H7 (cell line): Measurements from ENCODE around the gene UBASH3A. TPM values are rescaled to one million over a fixed set of nuclear protein-coding genes. Genes with fewer than 3 reads are reported as not detected.

Experiments
- DNase-seq: peaks from one replicate; pipeline ENCODE4 v3.0.0; 2012
- H3K27me3 ChIP-seq: 2 replicates; pipeline ENCODE4 v1.6.0; 2011; ENCODE audit warnings: mild to moderate bottlenecking, low read length; ENCODE audit not compliant: control insufficient read depth, insufficient read depth
- H3K36me3 ChIP-seq: replicated peaks from 2 replicates; pipeline ENCODE4 v1.5.1; 2011; ENCODE audit warnings: low read length; ENCODE audit not compliant: control insufficient read depth, insufficient read depth
- H3K4me3 ChIP-seq: 2 replicates; pipeline ENCODE4 v1.5.1; 2011; ENCODE audit warnings: low read depth, mild to moderate bottlenecking, control low read depth, low read length, moderate library complexity; ENCODE audit not compliant: insufficient read depth
- total RNA-seq: library from RNA; depleted of rRNA; stranded (reverse); fragments of >200 nt; shearing (Covaris generic); gene quantifications from 2 replicates; pipeline ENCODE4 v1.2.3, GENCODE V29; 2014; rRNA removed

Gene UBASH3A, protein sequence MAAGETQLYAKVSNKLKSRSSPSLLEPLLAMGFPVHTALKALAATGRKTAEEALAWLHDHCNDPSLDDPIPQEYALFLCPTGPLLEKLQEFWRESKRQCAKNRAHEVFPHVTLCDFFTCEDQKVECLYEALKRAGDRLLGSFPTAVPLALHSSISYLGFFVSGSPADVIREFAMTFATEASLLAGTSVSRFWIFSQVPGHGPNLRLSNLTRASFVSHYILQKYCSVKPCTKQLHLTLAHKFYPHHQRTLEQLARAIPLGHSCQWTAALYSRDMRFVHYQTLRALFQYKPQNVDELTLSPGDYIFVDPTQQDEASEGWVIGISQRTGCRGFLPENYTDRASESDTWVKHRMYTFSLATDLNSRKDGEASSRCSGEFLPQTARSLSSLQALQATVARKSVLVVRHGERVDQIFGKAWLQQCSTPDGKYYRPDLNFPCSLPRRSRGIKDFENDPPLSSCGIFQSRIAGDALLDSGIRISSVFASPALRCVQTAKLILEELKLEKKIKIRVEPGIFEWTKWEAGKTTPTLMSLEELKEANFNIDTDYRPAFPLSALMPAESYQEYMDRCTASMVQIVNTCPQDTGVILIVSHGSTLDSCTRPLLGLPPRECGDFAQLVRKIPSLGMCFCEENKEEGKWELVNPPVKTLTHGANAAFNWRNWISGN
- not detected in 2 replicates for total RNA-seq

DNA sequence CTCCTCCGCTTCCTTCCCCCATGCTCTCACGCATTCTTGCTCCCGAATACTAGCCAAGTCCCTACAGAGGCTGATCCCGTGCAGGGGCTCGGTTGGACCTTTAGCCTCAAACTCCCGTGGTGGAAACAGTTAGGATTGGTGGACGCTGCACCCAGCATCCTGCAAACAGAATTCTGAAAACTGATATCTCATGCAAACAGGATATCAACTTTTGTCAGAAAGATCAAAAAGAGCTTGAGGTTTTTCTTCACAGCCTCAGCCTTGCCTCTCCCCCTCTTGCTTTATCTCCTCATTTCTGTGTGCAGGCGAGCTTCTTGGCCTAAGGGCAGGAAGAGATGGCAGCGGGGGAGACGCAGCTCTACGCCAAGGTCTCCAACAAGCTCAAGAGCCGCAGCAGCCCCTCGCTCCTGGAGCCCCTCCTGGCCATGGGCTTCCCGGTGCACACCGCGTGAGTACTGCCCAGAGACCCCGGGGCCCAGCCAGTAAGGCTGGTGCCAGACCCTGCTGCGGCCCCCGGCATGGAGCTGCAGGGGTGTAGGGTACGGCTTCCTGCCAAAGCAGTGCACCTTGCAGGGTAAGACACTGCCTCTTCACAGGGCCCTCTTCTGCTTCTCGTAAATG is at the start of gene UBASH3A:
TSS of gene UBASH3A (plus strand) at position 292 of the 621 bp plus-strand sequence. CDS start at position 336, 44 bp downstream.
- H3K27me3 ChIP-seq, result no peaks in the 10 kb centered on the region
- no peak within 1 kb of the TSS for H3K4me3 ChIP-seq
- H3K36me3 ChIP-seq, result no peaks in the 10 kb centered on the region
- no peak for DNase-seq

DNA sequence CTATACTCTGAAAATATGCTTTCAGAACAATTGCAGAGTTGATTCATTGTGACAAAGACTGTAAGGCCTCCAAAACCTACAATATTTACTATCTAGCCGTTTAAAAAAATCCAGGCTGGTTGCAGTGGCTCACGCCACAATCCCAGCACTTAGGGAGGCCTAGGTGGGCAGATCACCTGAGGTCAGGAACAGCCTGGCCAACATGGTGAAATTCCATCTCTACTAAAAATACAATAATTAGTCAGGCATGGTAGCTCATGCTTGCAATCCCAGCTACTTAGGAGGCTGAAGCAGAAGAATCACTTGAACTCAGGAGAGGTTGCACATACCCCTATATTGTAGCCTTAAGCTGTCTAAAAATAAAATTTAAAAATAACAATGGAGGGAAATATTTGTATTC is 47.7 kb upstream of the UBASH3A start:
- no peak overlapping the region for H3K4me3 ChIP-seq
- no peaks in the 10 kb centered on the region for H3K36me3 ChIP-seq
- H3K27me3 ChIP-seq, result no peaks in the 10 kb centered on the region
- no peak for DNase-seq

DNA sequence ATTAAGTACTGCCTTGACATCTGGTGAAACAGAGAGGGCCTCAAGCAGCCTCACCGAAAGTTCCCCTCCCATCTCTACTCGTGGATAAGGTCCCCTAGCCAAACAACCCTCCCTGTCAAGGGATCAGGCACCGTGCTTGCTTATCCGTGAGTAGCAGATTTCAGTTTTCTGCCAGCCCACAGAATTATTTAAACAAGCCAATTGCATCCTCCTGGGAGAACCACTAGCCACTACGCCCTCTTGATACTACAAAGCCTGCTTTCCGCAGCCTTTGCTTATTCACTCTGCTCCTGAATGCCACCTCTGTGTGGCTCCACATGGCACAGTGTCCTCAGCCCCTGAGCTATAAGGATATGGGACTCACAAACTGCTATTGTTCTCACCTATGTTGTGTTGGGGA is 47.1 kb upstream of the UBASH3A start:
- no peak overlapping the region for H3K4me3 ChIP-seq
- no peak for DNase-seq

DNA sequence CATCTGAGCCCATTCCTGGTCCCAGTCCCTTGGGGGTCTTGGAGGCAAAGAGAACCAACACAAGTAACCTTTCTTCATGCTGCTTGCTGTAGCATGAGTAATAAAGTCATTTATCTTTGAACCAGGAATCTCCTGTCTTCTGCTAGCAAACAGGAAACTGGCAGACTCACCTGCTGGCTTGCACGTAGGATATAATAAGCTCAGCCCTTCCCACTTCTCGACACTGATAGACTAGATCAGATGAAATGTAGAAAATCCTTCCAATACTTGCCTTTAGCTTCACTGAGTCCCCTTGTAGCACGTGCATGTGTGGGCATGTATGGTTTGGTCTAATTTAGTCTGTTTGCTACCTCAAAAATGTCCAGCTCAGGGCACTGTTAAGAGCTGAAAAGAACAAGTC is 46.4 kb upstream of the UBASH3A start:
- Histone ChIP-seq H3K4me3 (no peak overlapping the region), H3K27me3 (no peaks in the 10 kb centered on the region), H3K36me3 (no peaks in the 10 kb centered on the region)
- DNase-seq, result no peak

More for the DNA sequence above, 47.1 kb upstream of the UBASH3A start:
- no peaks in the 10 kb centered on the region for H3K36me3 ChIP-seq
- no peaks in the 10 kb centered on the region for H3K27me3 ChIP-seq

DNA sequence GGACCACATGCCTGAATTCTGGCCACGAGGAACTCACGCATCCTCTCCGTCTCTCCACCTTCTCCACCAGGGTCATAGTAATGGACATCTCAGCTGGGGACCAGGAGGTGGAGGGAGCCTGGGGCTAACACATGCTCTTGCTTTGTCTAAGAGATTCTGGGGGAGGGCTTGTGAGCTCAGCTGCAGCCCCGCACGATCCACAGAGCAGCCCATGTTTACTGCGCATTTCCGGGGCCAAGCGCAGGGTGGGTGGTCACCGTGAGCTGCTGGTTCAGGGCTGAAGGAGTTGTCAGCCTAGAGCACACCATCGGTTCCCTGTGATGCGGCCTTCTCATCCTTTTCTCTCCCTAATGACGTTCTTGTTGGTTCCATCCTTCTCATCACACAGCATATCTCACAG is 45.4 kb upstream of the UBASH3A start:
- H3K36me3 ChIP-seq, result no peaks in the 10 kb centered on the region
- no peak for DNase-seq

DNA sequence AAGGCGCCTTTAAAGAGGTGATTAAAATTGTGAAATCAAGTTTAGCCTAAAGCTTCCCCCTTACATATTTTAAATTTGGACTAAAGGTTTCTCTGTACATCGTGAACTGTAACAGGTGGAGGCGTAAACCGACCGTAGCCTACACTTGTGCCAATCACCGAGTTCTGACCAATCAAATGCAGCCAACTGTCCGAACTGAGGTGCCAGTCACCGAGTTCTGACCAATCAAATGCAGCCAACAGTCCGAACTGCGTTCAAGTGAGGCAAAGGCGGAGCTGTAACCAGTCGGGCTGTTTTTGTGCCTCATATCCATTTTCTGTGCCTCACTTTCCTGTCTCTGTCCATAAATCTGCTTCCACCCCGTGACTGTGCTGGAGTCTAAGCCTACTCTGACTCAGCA is 44.8 kb upstream of the UBASH3A start:
- no peak for DNase-seq
- Histone ChIP-seq H3K4me3 (no peak overlapping the region), H3K36me3 (no peaks in the 10 kb centered on the region), H3K27me3 (no peaks in the 10 kb centered on the region)

More for the DNA sequence above, 45.4 kb upstream of the UBASH3A start:
- H3K27me3 ChIP-seq, result no peaks in the 10 kb centered on the region
- no peak overlapping the region for H3K4me3 ChIP-seq

DNA sequence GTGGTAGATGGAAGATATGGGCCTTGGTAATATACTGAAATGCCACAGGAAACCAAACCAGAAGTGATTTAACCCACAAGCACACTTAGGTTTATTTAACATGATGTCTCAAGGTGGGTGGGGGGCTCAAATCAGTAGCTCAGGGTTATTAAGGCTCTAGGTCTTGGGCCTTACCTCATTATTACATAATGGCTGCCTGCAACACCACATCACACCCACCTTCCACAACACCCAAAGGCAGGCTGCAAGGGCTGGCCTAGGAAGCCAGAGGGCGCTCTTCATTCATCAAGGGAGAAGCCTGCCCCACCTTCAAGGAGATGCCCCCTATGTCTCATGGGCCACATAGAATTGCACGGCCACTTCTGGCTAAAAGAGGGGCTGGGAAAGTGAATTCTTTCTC is 43.4 kb upstream of the UBASH3A start:
- Histone ChIP-seq H3K4me3 (no peak overlapping the region), H3K36me3 (no peaks in the 10 kb centered on the region), H3K27me3 (no peaks in the 10 kb centered on the region)
- DNase-seq, result no peak

DNA sequence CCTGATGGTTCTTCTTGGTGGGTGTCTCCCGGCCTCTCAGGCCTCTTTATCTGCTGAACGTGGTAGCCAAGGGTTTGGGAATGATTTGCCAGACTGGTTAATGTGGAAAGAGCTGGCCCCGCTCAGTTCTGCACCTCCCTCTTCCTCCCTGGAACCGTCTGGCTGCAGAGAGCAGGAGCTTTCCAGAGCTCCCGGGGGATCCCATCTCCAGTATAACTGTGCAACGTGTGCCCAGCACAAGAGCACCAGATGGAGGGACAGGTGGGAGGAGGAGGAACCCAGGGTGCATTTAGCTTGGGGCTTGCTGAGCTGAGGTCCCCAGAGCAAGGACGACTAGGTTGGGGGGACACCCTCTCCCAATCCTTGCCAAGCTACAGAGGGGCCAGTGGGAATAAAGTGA is 42.4 kb upstream of the UBASH3A start:
- DNase-seq, result no peak
- Histone ChIP-seq H3K27me3 (no peaks in the 10 kb centered on the region), H3K4me3 (no peak overlapping the region), H3K36me3 (no peaks in the 10 kb centered on the region)

DNA sequence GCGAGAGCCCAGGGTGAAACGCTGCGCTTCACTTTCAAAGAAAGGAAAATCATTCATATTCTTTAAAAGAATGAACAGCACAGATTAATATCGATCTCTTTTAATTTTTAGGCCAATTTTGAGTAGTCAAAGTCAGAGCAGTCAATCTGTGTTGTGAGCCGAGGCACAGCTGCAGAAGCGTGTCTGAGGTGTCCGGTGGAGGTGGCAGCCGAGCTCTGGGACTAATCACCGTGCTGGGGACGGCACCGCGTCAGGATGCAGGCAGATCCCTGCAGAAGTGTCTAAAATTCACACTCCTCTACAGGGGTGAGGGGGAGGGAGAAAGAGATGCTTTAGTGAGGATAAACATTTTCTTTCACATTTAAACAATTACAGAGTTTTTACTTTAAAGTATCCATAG is 41.5 kb upstream of the UBASH3A start:
- Histone ChIP-seq H3K36me3 (no peaks in the 10 kb centered on the region), H3K27me3 (no peaks in the 10 kb centered on the region), H3K4me3 (no peak overlapping the region)
- no peak for DNase-seq

DNA sequence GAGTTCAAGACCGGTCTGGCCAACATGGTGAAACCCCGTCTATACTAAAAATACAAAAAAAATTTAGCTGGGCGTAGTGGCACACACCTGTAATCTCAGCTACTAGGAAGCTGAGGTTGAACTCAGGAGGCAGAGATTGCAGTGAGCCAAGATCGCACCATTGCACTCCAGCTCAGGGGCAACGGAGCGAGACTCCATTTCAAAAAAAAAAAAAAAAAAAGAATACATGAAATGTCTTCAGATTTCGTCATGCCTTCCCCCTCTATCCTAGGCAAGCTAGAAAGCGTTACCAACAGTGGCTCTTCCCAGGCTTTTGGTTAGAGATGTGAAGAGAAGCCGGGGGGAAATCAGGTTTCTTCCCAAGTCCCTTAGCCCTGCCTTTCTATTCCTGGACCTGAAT is 41.0 kb upstream of the UBASH3A start:
- H3K27me3 ChIP-seq, result no peaks in the 10 kb centered on the region
- DNase-seq, result no peak

DNA sequence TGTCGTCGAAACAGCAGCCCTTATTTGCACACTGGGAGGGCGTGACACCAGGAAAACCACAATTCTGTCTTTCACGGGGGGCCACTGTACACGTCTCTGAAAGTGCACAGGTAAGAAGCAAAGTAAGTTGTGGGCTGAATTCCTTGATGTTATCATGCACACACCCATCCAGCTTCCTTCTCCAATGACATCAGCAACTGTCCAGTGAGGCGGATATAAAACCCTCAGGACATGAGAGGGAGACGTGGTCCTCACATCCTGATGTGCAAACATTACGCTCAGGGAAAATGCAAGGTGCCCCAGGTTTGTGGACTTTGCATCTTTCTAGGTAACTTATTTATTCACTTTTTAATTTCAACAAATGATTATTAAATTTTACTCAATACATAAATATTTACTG is 40.4 kb upstream of the UBASH3A start:
- H3K27me3 ChIP-seq, result no peaks in the 10 kb centered on the region
- no peak for DNase-seq
- no peaks in the 10 kb centered on the region for H3K36me3 ChIP-seq
- H3K4me3 ChIP-seq, result no peak overlapping the region

More for the DNA sequence above, 41.0 kb upstream of the UBASH3A start:
- Histone ChIP-seq H3K36me3 (no peaks in the 10 kb centered on the region), H3K4me3 (no peak overlapping the region)

DNA sequence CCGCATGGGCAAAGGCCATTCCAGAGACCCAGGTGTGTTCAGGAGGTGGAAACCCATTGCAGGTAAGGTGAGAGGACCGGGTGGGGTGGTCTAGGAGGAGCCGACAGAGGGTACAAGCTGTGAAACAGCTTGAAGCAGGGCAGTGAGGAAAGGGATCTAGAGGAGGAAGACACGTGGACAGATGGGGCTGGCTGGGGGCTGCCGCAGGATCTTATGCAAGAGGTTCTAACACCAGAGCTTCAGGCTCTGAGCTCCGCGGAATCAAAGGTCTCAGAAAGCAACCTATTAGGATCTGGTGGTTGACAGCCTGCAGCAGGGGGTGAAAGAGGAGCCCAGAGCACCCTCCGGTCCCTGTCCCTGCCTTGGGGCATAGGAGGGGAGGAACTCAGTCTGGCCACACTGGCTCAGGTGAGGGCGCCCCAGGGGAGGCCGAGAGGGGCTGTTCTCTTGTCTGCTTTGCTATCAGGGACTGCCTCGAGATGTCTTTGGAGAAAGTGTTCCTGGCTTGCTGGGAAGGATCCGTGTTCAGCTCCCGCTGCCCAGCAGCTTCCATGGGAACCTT is 39.3 kb upstream of the UBASH3A start:
- H3K27me3 ChIP-seq, result no peaks in the 10 kb centered on the region
- no peaks in the 10 kb centered on the region for H3K36me3 ChIP-seq
- DNase-seq, result no peak
- no peak overlapping the region for H3K4me3 ChIP-seq

DNA sequence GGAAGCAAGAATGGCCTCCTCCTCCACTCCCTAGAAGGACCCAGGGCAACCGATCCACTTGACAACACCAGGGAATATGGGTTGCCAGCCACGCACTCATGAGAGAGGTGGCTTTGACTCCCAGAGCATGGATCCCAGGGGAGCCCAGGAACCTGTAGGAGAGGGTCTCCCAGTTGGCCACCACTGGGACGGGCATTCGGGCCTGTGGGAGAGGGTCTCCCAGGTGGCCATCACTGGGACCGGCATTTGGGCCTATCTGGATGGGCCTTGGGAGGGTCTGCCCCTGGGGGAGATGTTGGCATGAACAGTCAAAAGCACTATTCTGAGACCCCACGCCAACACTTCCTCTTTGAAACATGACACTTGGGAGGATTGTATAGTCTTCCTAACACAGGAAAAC is 37.9 kb upstream of the UBASH3A start:
- no peaks in the 10 kb centered on the region for H3K27me3 ChIP-seq
- no peak overlapping the region for H3K4me3 ChIP-seq
- H3K36me3 ChIP-seq, result no peaks in the 10 kb centered on the region
- DNase-seq, result no peak

DNA sequence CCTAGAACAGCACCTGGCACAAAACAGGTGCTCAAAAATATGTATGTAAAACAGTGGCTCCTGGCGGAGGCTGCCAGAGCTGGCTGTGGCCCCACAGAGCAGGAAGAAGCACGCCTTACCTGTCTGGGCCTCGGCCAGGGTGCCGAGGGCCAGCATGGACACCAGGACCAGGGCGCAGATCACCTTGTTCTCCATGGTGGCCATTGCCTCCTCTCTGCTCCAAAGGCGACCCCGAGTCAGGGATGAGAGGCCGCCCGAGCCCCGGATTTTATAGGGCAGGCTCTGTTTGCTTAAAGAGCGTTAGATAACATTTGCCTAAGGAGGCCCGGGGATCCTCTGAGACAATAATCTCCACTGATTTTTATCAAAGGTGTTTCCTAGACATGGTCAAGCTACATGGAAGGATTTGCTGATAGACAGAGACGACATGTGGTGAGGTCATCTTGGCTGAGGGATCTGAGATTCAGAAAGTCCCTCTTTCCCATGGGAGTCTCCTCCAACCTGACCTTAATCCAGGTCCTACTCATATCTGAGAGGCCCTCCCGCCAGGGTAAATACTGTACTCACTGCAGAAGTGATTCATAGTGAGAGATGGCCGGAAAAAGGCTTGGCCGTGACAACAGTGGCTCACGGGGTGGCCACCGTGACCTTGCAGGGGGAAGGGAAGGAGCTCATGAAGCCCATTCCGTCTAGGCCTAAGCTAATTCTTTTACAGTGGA is 37.3 kb upstream of the UBASH3A start, which contains the start of gene TFF1:
TSS of gene TFF1 (minus strand) at position 244 of the 719 bp plus-strand sequence. CDS start at position 204, 40 bp downstream.
- H3K36me3 ChIP-seq, result no peaks in the 10 kb centered on the region
- H3K4me3 ChIP-seq, result no peak within 1 kb of the TSS
- no peaks in the 10 kb centered on the region for H3K27me3 ChIP-seq
- no peak for DNase-seq
